Caki2 (cell line): ENCODE data around the gene PLK2. TPM values are rescaled to one million over a fixed set of nuclear protein-coding genes. Genes with fewer than 3 reads are reported as not detected.
A peak's percentile ranks its signal among the peaks of the same experiment; 100 is the strongest.

Experiments used
- DNase-seq: peaks from one replicate; pipeline ENCODE4 v3.0.0-alpha.2; 2015; ENCODE audit warnings: low read depth
- in situ Hi-C: cut with HindIII; loops from 2 replicates; pipeline ENCODE4 v1.10.0; 2016; ENCODE audit warnings: low sequenced_read_pairs, low pct_unique_long_range_greater_than_20kb, mixed read lengths
- total RNA-seq: library from RNA; depleted of rRNA; stranded (reverse); fragments of >200 nt; shearing (Covaris generic); gene quantifications from 2 replicates; pipeline ENCODE4 v1.2.3, GENCODE V29; 2014; ENCODE audit warnings: low replicate concordance

The PLK2 gene
- total RNA-seq, 1 experiment from 2014 or later: 701 TPM

DNA sequence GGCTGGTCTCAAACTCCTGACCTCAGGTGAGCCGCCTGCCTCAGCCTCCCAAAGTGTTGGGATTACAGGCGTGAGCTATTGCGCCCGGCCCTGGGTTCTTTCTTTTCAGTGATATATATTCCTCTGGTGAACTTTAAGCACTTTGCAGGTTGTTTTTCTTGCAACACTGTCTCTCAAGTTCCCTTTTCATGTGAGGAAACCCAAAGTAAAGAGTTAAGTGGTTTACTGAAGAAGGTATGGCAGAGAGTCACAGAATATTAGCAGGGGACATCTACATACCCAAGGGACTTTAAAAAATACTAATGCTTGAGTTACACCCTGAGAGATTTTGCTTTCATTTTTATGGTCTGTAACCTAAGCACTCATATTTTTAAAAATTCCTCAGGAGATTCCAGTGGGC lies 24.6 kb upstream of the PLK2 start:
- in situ Hi-C loops: no loop called here
- no peak for DNase-seq

- in situ Hi-C loops: no loop called here
- DNase-seq: no peak
These were observed 22.6 kb upstream of the PLK2 start for GRCh38 chr5:58482536-58482935.

GRCh38 chr5:58481828-58482227 lies 21.9 kb upstream of the PLK2 start:
- in situ Hi-C loops: no loop called here

DNA sequence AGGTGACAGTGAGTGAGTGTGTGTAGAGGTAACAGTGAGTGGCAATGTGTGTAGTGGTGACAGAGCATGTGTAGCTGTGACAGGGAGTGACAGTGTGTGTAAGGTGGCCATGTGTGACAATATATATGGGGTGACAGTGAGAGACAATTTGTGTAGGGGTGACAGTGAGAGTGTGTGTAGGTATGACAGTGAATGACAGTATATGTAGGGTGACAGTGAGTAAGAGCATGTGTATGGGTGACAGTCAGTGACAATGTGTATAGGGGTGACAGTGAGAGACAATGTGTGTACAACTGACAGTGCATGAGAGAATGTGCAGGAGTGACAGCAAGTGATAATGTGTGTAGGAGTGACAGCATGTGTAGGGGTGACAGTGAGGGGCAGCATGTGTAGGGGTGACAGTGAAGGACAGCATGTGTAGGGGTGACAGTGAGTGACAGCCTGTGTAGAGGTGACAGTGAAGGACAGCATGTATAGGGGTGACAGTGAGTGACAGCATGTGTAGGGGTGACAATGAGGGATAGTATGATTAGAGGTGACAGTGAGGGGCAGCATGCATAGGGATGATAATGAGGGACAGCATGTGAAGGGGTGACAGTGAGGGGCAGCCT lies 21.3 kb upstream of the PLK2 start:
- no peak for DNase-seq
- in situ Hi-C loops: no loop called here

More at GRCh38 chr5:58481828-58482227, 21.9 kb upstream of the PLK2 start:
- no peak for DNase-seq

DNA sequence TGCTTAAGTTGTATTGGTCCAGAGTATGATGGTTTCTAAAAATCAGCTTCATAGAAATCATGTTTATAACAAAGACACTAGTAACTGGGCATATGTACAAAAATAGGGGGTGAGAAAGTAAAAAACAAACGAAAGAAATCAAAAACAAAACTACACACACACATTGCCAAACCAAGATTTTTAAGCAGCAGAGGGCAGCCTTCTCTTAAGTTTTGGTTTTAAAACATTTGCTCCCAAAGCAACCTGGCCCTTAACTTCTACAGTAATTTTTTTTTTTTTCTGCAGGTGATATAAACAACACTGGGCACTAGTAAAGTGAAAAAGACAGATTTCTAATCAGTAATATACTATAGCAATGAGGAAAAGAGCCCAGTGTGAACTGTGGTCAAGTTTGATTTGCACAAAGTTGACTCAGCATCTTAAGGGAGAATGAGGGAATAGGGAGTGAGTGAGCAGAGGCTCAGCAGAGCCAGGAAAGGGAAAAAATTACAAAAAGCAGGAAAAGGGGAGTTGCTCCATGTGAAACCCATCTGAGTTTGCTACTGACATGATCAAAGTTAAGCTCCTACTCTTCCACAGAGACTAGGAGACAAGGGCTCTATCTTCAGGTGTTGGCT lies 18.0 kb upstream of the PLK2 start:
- in situ Hi-C loops: no loop called here
- DNase-seq: no peak

DNA sequence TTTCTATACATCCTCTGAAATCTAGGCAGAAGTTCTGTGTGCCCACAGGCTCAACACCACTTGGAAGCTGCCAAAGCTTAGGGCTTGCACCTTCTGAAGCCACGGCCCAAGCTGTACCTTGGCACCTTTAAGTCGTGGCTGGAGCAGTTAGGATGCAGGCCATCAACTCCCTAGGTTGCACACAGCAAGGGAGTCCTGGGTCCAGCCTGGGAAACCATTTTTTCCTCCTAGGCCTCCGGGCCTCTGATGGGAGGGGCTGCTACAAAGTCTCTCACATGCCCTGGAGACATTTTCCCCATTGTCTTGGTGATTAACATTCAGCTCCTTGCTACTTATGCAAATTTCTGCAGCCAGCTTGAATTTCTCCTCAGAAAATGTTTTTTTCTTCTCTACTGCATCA lies 15.5 kb upstream of the PLK2 start:
- in situ Hi-C loops: no loop called here
- no peak for DNase-seq

GRCh38 chr5:58469896-58470295 lies 10.0 kb upstream of the PLK2 start:
- in situ Hi-C loops: loop anchor here (10.0 to 25.0 kb wide), 2 partner anchors 633 to 975 kb away; no protein-coding TSS in a partner anchor
- DNase-seq: no peak

DNA sequence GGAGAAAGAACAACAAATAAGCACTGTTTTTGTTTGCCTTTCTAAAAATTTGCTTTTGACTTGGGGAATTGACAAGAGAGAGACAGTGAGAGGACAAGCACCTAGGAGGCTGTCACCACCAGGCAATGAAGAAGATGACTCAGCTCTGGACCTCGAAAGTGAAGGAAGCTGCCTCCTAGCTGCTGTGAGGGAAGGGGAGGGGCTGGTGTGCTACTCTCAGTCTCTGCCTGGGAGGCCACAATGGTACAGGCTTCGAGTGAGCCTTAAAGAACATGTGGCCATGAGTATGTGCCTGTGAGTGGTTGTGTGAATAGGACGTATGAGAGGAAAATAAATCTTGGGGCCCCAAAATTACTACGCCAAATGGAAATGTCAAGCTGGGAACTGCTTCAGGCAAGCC lies 7.1 kb upstream of the PLK2 start:
- in situ Hi-C loops: loop anchor here (10.0 to 25.0 kb wide), 2 partner anchors 630 to 972 kb away; no protein-coding TSS in a partner anchor
- peak; percentile 68 for DNase-seq

DNA sequence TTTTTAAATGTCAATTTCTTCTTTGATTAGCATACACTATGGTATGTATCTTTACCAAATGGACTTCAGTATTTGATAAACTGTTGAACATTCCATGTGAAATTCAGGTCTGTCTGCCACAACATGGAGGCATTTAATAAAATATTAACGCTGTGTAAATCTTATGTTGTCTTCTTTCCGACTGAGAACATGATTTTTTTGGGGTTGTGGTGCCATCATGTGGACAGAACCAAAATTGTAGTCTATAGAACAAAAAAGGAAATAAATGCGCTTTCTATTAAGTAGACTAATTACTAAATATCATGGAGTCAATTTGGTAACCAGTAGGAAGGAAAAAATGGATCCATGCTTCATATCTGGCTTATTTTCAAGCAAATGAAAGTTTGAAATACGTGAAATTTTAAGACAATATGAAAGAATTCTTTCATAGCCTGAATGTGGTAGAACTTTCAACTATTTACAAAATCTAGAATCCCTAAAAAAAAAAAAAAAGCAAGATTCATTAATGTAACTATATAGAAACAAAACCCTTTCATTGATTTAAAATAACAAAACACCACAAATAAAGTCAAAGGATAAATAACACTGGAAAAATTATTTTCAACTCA lies 2.8 kb upstream of the PLK2 start:
- in situ Hi-C loops: loop anchor here (10.0 to 25.0 kb wide), 2 partner anchors 625 to 968 kb away; no protein-coding TSS in a partner anchor
- DNase-seq: peak; percentile 75

- in situ Hi-C loops: loop anchor here (10.0 to 25.0 kb wide), 2 partner anchors 625 to 967 kb away; no protein-coding TSS in a partner anchor
- peak; percentile 84 for DNase-seq
These were observed 2.3 kb upstream of the PLK2 start for GRCh38 chr5:58462154-58462553.

GRCh38 chr5:58460732-58461286 lies 923 bp upstream of the PLK2 start:
- in situ Hi-C loops: loop anchor here (10.0 to 25.0 kb wide), 2 partner anchors 624 to 966 kb away; no protein-coding TSS in a partner anchor

DNA sequence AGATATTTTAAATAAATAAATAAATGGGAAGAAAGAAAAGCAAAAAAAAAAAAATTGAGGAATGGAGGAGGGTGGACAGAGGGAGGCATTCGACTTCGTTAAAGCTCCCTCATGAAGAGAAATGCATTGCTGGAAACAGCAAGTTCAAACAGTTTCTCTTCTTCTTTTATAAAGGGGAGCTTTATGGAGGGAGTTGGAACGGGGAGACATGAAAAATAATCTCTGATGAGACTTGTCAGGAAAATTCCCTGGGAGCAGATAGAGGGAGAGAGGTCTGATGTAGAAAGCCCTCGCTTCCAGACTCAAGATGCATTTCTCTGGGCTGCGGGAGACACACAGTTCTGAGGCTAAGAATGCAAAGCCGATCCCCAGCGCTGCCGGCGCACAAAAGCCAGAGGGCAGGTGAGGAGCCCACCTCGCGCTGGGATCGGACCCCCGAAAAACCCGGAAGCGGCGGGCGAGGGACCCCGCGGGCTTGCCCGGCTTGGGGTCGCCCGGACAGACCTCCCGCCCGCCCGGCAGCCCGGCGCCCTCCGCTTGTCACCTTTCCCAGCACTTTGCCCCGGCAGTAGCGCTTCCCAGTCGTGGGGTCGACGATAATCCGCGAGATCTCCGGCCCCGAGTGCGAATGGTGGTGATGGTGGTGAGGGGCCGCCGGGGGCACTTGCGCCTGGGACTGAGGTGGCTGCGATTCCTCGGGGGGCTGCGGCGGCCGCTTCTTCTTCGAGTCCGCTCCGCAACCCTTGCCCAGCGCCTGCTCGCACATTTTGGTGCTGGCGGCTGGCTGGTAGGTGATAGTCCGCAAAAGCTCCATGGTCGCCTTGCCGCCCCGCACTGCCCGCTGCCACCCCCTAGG lies 512 bp downstream of the PLK2 start:
- DNase-seq: peak; percentile 66
- in situ Hi-C loops: loop anchor here (10.0 to 25.0 kb wide), 2 partner anchors 622 to 965 kb away; no protein-coding TSS in a partner anchor

More at GRCh38 chr5:58460732-58461286, 923 bp upstream of the PLK2 start:
- DNase-seq: peak; percentile 93

GRCh38 chr5:58458743-58459145 lies 1.1 kb downstream of the PLK2 start:
- peak; percentile 67 for DNase-seq
- in situ Hi-C loops: loop anchor here (25.0 kb wide), 1 partner anchor 621 kb away; no protein-coding TSS in a partner anchor

DNA sequence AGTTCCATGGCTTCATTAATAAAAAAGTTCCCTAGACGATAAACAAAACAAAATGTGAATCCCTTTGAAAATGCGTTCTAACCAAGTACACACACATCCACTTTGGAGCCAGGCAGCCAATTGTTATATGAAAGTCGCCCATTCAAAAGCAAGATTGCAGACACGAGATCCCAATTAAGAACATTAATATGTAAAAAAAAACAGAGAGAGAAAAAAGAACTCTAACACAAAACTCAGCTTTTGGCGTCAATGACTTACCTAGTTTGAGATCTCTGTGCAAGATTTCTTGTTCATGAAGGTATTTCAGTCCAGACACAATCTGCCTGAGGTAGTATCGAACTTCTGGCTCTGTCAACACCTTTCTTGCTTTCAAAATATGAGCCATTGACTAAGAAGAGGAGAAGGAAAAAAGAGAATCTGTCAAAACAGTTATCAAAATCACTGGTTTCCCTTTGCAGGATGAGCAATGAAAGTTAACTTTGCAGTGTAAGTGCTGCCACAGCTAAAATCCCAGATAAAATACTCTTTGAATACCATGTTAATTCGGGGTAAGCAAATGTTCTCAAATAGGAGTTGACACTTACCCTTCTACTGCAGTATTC lies 1.6 kb downstream of the PLK2 start:
- DNase-seq: no peak

DNA sequence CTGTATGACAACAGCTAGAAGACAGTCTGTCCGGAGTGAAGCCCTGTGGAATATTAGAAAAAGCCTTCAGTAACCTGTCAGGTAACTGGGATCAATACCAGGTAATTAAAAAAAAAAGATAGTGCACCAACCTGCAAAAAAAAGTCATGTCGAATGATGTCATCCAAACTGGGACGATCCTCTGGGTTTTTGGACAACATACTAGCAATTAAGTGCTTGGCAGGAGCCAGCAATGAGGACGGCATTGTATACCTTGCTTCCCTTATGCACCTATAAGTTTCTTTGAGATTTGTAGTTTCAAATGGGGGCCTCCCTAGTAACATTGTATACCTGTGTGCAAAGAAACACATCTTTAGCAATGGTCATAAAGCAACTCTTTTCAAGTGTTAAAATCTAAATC lies 2.8 kb downstream of the PLK2 start:
- in situ Hi-C loops: loop anchor here (25.0 kb wide), 1 partner anchor 620 kb away; no protein-coding TSS in a partner anchor
- DNase-seq: peak; percentile 61

More for the DNA sequence above, 1.6 kb downstream of the PLK2 start:
- in situ Hi-C loops: loop anchor here (25.0 kb wide), 1 partner anchor 621 kb away; no protein-coding TSS in a partner anchor

GRCh38 chr5:58456486-58456885 lies 3.4 kb downstream of the PLK2 start:
- in situ Hi-C loops: loop anchor here (25.0 kb wide), 1 partner anchor 619 kb away; no protein-coding TSS in a partner anchor
- DNase-seq: no peak

DNA sequence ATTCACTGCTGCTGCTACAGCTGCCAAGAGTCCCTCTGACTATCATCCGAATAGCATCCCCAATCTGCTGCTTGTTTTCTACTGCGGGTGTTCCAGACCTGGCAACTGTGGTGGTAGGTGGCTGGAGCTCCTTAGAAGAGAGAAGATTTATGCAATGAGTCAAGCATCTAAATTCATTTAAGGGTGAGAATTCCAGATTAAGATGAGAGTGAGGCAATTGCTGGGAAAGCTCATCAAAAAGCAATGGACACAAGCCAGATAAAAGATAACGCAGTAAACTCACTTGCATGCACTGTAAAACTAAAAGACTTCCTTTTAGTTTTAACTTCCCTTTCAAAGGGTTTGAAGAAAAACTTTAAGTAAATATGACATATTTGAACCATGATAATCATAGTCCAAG lies 3.9 kb downstream of the PLK2 start:
- peak; percentile 46 for DNase-seq
- in situ Hi-C loops: loop anchor here (25.0 kb wide), 1 partner anchor 619 kb away; no protein-coding TSS in a partner anchor
